22Rv1 (cell line): ENCODE data around the gene LUZP1.

ENCODE experiments used
- H3K27ac ChIP-seq: fragments of 450-650 bp; 2 replicates; pipeline ENCODE4 v1.5.1; 2017
- CTCF ChIP-seq: fragments of 450-650 bp; IDR thresholded peaks from 2 replicates; pipeline ENCODE4 v1.5.1; 2017; ENCODE audit warnings: mild to moderate bottlenecking
- ZFX ChIP-seq: fragments of 450-650 bp; IDR thresholded peaks from 2 replicates; pipeline ENCODE4 v1.6.1; 2017; ENCODE audit warnings: antibody characterized with exemption, borderline replicate concordance

LUZP1 gene

GRCh38 chr1:23102289-23102688 is 66.4 kb downstream of the LUZP1 start:
- TF ChIP-seq ZFX = no peak
- no peak for TF ChIP-seq CTCF
- no peak overlapping the region for H3K27ac ChIP-seq

GRCh38 chr1:23101887-23102286 is 66.8 kb downstream of the LUZP1 start:
- H3K27ac ChIP-seq = no peak overlapping the region

GRCh38 chr1:23101101-23101827 is 67.4 kb downstream of the LUZP1 start:
- TF ChIP-seq ZFX (no peak), CTCF (no peak)
- no peak overlapping the region for H3K27ac ChIP-seq

More at GRCh38 chr1:23101887-23102286, 66.8 kb downstream of the LUZP1 start:
- TF ChIP-seq ZFX (no peak), CTCF (no peak)

- H3K27ac ChIP-seq = no peak overlapping the region
- TF ChIP-seq ZFX (no peak), CTCF (no peak)
These were observed 68.4 kb downstream of the LUZP1 start for GRCh38 chr1:23100074-23100748.

GRCh38 chr1:23099171-23099536 is 69.5 kb downstream of the LUZP1 start:
- H3K27ac ChIP-seq = no peak overlapping the region
- TF ChIP-seq ZFX (no peak), CTCF (no peak)

GRCh38 chr1:23098463-23099170 is 70.0 kb downstream of the LUZP1 start:
- TF ChIP-seq CTCF = peak; percentile 89
- TF ChIP-seq ZFX = no peak
- H3K27ac ChIP-seq = no peak overlapping the region

- no peak overlapping the region for H3K27ac ChIP-seq
- no peak for TF ChIP-seq CTCF
- no peak for TF ChIP-seq ZFX
These were observed 71.3 kb downstream of the LUZP1 start for GRCh38 chr1:23097316-23097715.
